ENCODE measurements around the gene ZBED5. TPM values are rescaled to one million over a fixed set of nuclear protein-coding genes. Genes with fewer than 3 reads are reported as not detected.

The ZBED5 gene
- total RNA-seq, 1 experiment from 2014 or later, result 21.0 TPM

GRCh38 chr11:10902301-10903063 lies 44.6 kb upstream of the ZBED5 start:
- peaks cover 52% of the 10 kb centered on the region for H3K4me1 ChIP-seq (ENCODE audit: insufficient read depth, low read length)
- H3K27ac ChIP-seq (ENCODE audit: low read length), result no peak overlapping the region; the same call in 1 of the 2 replicates

GRCh38 chr11:10900681-10901415 lies 43.0 kb upstream of the ZBED5 start:
- H3K4me3 ChIP-seq (ENCODE audit: low read length), result peak overlapping the region; percentile 61

More at GRCh38 chr11:10902301-10903063, 44.6 kb upstream of the ZBED5 start:
- intact Hi-C loops (cut with micrococcal nuclease), result no loop called here
- no peaks in the 10 kb centered on the region; the same call in 1 of the 2 replicates for H3K79me2 ChIP-seq (ENCODE audit: low read length)
- peak; percentile 27 for DNase-seq
- no peak overlapping the region for H2AFZ ChIP-seq (ENCODE audit: low read length)
- peaks cover 19% of the 10 kb centered on the region for H3F3A ChIP-seq (ENCODE audit: low read length, unreplicated experiment)
- no peak for TF ChIP-seq CTCF (conservative IDR thresholded peaks at IDR 0.05; ENCODE audit: low read depth, low read length)
- TF ChIP-seq EZH2 (IDR thresholded peaks at IDR 0.05; ENCODE audit: low read length, unreplicated experiment), result no peak
- TF ChIP-seq EZH2phosphoT487 (IDR thresholded peaks at IDR 0.05; ENCODE audit: borderline replicate concordance, low read length), result no peak
- H3K27me3 ChIP-seq (ENCODE audit: low read length), result no peaks in the 10 kb centered on the region
- CTCF ChIA-PET, result interaction anchor here (0.7 kb wide), 1 partner anchor 27 kb away, joined by 3 read pairs; no protein-coding TSS in a partner anchor
- ATAC-seq, result no peak
- POLR2A ChIA-PET (ENCODE audit: unreplicated experiment), result interaction anchor here (0.5 to 0.6 kb wide), 2 partner anchors 58 to 94 kb away, joined by 3 to 6 read pairs; no protein-coding TSS in a partner anchor
- no TSS peak for BruUV-seq (replicated peaks)
- no peaks in the 10 kb centered on the region for H3K9me3 ChIP-seq (ENCODE audit: low read length)
- H3K9ac ChIP-seq (ENCODE audit: low read length), result no peak overlapping the region
- no peaks in the 10 kb centered on the region for H3K36me3 ChIP-seq (ENCODE audit: low read depth, low read length)
- H3K4me2 ChIP-seq (ENCODE audit: low read length), result peak overlapping the region; percentile 18
- H3K9me2 ChIP-seq (replicated peaks; ENCODE audit: low read length), result no peaks in the 10 kb centered on the region
- H3K4me3 ChIP-seq (ENCODE audit: low read length), result no peak overlapping the region
- H4K20me1 ChIP-seq (ENCODE audit: low read length), result no peaks in the 10 kb centered on the region

More at GRCh38 chr11:10900681-10901415, 43.0 kb upstream of the ZBED5 start:
- peak; percentile 64 for DNase-seq
- H3K27me3 ChIP-seq (ENCODE audit: low read length), result no peaks in the 10 kb centered on the region
- no peaks in the 10 kb centered on the region for H3K36me3 ChIP-seq (ENCODE audit: low read depth, low read length)
- peaks cover 44% of the 10 kb centered on the region for H3K4me1 ChIP-seq (ENCODE audit: insufficient read depth, low read length)
- intact Hi-C loops (cut with micrococcal nuclease), result loop anchor here (1.0 kb wide), 3 partner anchors 26 to 92 kb away; no protein-coding TSS in a partner anchor
- H4K20me1 ChIP-seq (ENCODE audit: low read length), result no peaks in the 10 kb centered on the region
- peak overlapping the region; percentile 92 for H3K4me2 ChIP-seq (ENCODE audit: low read length)
- CTCF ChIA-PET, result interaction anchor here (0.6 to 1.6 kb wide), 4 partner anchors 27 to 733 kb away, joined by 4 to 7 read pairs (median 6); partner anchors contain the start of gene EIF4G2
- peak overlapping the region; percentile 96 for H3K9ac ChIP-seq (ENCODE audit: low read length)
- H3K27ac ChIP-seq (ENCODE audit: low read length), result peak overlapping the region; percentile 99
- no peaks in the 10 kb centered on the region; the same call in 1 of the 2 replicates for H3K79me2 ChIP-seq (ENCODE audit: low read length)
- no peak overlapping the region for H2AFZ ChIP-seq (ENCODE audit: low read length)
- no peaks in the 10 kb centered on the region for H3K9me2 ChIP-seq (replicated peaks; ENCODE audit: low read length)
- TF ChIP-seq EZH2 (IDR thresholded peaks at IDR 0.05; ENCODE audit: low read length, unreplicated experiment) (no peak), CTCF (conservative IDR thresholded peaks at IDR 0.05; ENCODE audit: low read depth, low read length) (no peak), EZH2phosphoT487 (IDR thresholded peaks at IDR 0.05; ENCODE audit: borderline replicate concordance, low read length) (no peak)
- ATAC-seq, result peak; percentile 30
- BruUV-seq (replicated peaks), result no TSS peak
- POLR2A ChIA-PET (ENCODE audit: unreplicated experiment), result interaction anchor here (0.6 to 2.6 kb wide), 8 partner anchors 25 to 128 kb away, joined by 3 to 25 read pairs (median 12); partner anchors contain the start of genes EIF4G2 and ZBED5
- H3F3A ChIP-seq (ENCODE audit: low read length, unreplicated experiment), result peaks cover 19% of the 10 kb centered on the region
- H3K9me3 ChIP-seq (ENCODE audit: low read length), result no peaks in the 10 kb centered on the region
